ENCODE measurements around the gene ARFGEF3. TPM values are rescaled to one million over a fixed set of nuclear protein-coding genes. Genes with fewer than 3 reads are reported as not detected.

Gene ARFGEF3
- total and polyA plus RNA-seq, 4 donors: 4.7 to 28.1 (median 14.0) TPM

- H3K27ac ChIP-seq (ENCODE audit: low read depth in 1 of 2, low read length in 1 of 2): no peak overlapping the region
- peak in 1 of 3 donors; percentile 23 for DNase-seq
- WGBS, 2 donors: 74 to 81% methylated on average over 4 of the region's 4 CpGs
- no peak for ATAC-seq (ENCODE audit: insufficient read depth, low FRiP score)
- no peaks in the 10 kb centered on the region for H3K36me3 ChIP-seq (ENCODE audit: control insufficient read depth in 4 of 4, insufficient read depth in 4 of 4, low read length in 4 of 4)
- H3K9ac ChIP-seq (ENCODE audit: insufficient read depth in 1 of 2, low read length in 2 of 2): no peak overlapping the region
- H3K4me1 ChIP-seq (ENCODE audit: control insufficient read depth in 5 of 5, insufficient read depth in 5 of 5, low read length in 5 of 5): no peaks in the 10 kb centered on the region
- no peaks in the 10 kb centered on the region for H3K27me3 ChIP-seq (ENCODE audit: control insufficient read depth in 3 of 3, insufficient read depth in 3 of 3, low read length in 2 of 3)
- H3K9me3 ChIP-seq (ENCODE audit: control insufficient read depth in 4 of 4, insufficient read depth in 3 of 4, low read length in 3 of 4): no peaks in the 10 kb centered on the region
- no peak overlapping the region for H3K4me3 ChIP-seq
- TF ChIP-seq, protein P1, sequence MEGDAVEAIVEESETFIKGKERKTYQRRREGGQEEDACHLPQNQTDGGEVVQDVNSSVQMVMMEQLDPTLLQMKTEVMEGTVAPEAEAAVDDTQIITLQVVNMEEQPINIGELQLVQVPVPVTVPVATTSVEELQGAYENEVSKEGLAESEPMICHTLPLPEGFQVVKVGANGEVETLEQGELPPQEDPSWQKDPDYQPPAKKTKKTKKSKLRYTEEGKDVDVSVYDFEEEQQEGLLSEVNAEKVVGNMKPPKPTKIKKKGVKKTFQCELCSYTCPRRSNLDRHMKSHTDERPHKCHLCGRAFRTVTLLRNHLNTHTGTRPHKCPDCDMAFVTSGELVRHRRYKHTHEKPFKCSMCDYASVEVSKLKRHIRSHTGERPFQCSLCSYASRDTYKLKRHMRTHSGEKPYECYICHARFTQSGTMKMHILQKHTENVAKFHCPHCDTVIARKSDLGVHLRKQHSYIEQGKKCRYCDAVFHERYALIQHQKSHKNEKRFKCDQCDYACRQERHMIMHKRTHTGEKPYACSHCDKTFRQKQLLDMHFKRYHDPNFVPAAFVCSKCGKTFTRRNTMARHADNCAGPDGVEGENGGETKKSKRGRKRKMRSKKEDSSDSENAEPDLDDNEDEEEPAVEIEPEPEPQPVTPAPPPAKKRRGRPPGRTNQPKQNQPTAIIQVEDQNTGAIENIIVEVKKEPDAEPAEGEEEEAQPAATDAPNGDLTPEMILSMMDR (IDR thresholded peaks at IDR 0.05; ENCODE audit: control extremely low read depth, extremely low read depth): no peak
Measured at GRCh38 chr6:138142806-138143205, 18.9 kb upstream of the ARFGEF3 start.

GRCh38 chr6:138145402-138145801, 16.3 kb upstream of the ARFGEF3 start:
- Histone ChIP-seq H3K27ac (ENCODE audit: low read depth in 1 of 2, low read length in 1 of 2) (no peak overlapping the region), H3K27me3 (ENCODE audit: control insufficient read depth in 3 of 3, insufficient read depth in 3 of 3, low read length in 2 of 3) (no peaks in the 10 kb centered on the region), H3K9me3 (ENCODE audit: control insufficient read depth in 4 of 4, insufficient read depth in 3 of 4, low read length in 3 of 4) (no peaks in the 10 kb centered on the region), H3K4me1 (ENCODE audit: control insufficient read depth in 5 of 5, insufficient read depth in 5 of 5, low read length in 5 of 5) (no peaks in the 10 kb centered on the region), H3K4me3 (no peak overlapping the region), H3K9ac (ENCODE audit: insufficient read depth in 1 of 2, low read length in 2 of 2) (no peak overlapping the region), H3K36me3 (ENCODE audit: control insufficient read depth in 4 of 4, insufficient read depth in 4 of 4, low read length in 4 of 4) (no peaks in the 10 kb centered on the region)
- DNase-seq: no peak
- ATAC-seq (ENCODE audit: insufficient read depth, low FRiP score): no peak
- 91 to 97% methylated on average over 3 of the region's 3 CpGs for WGBS, 2 donors
- TF ChIP-seq, protein P1 (IDR thresholded peaks at IDR 0.05; ENCODE audit: control extremely low read depth, extremely low read depth): no peak

- Histone ChIP-seq H3K4me3 (no peak overlapping the region), H3K9ac (ENCODE audit: insufficient read depth in 1 of 2, low read length in 2 of 2) (no peak overlapping the region), H3K4me1 (ENCODE audit: control insufficient read depth in 5 of 5, insufficient read depth in 5 of 5, low read length in 5 of 5) (no peaks in the 10 kb centered on the region), H3K27me3 (ENCODE audit: control insufficient read depth in 3 of 3, insufficient read depth in 3 of 3, low read length in 2 of 3) (no peaks in the 10 kb centered on the region), H3K36me3 (ENCODE audit: control insufficient read depth in 4 of 4, insufficient read depth in 4 of 4, low read length in 4 of 4) (no peaks in the 10 kb centered on the region), H3K27ac (ENCODE audit: low read depth in 1 of 2, low read length in 1 of 2) (no peak overlapping the region), H3K9me3 (ENCODE audit: control insufficient read depth in 4 of 4, insufficient read depth in 3 of 4, low read length in 3 of 4) (no peaks in the 10 kb centered on the region)
- 91 to 92% methylated on average over 5 of the region's 5 CpGs for WGBS, 2 donors
- TF ChIP-seq, protein P1 (IDR thresholded peaks at IDR 0.05; ENCODE audit: control extremely low read depth, extremely low read depth): no peak
- no peak for DNase-seq
- no peak for ATAC-seq (ENCODE audit: insufficient read depth, low FRiP score)
Measured at GRCh38 chr6:138146544-138146943, 15.2 kb upstream of the ARFGEF3 start.

- DNase-seq (no peak), ATAC-seq (ENCODE audit: insufficient read depth, low FRiP score) (no peak)
- TF ChIP-seq, protein P1 (IDR thresholded peaks at IDR 0.05; ENCODE audit: control extremely low read depth, extremely low read depth): no peak
- WGBS, 2 donors: 86 to 87% methylated on average over 1 of the region's 1 CpG
- Histone ChIP-seq H3K4me1 (ENCODE audit: control insufficient read depth in 5 of 5, insufficient read depth in 5 of 5, low read length in 5 of 5) (peaks cover 0 to 1% (median 0%) of the 10 kb centered on the region in 5 donors), H3K36me3 (ENCODE audit: control insufficient read depth in 4 of 4, insufficient read depth in 4 of 4, low read length in 4 of 4) (no peaks in the 10 kb centered on the region), H3K4me3 (no peak overlapping the region), H3K9me3 (ENCODE audit: control insufficient read depth in 4 of 4, insufficient read depth in 3 of 4, low read length in 3 of 4) (peaks cover 0 to 2% (median 0%) of the 10 kb centered on the region in 4 donors), H3K27ac (ENCODE audit: low read depth in 1 of 2, low read length in 1 of 2) (no peak overlapping the region), H3K27me3 (ENCODE audit: control insufficient read depth in 3 of 3, insufficient read depth in 3 of 3, low read length in 2 of 3) (peaks cover 0 to 26% (median 17%) of the 10 kb centered on the region in 3 donors), H3K9ac (ENCODE audit: insufficient read depth in 1 of 2, low read length in 2 of 2) (no peak overlapping the region)
Measured at GRCh38 chr6:138155443-138155842, 6.3 kb upstream of the ARFGEF3 start.

Measured in lung (tissue), 12 donors.